Measurements from ENCODE around the gene LCE6A.

DNA sequence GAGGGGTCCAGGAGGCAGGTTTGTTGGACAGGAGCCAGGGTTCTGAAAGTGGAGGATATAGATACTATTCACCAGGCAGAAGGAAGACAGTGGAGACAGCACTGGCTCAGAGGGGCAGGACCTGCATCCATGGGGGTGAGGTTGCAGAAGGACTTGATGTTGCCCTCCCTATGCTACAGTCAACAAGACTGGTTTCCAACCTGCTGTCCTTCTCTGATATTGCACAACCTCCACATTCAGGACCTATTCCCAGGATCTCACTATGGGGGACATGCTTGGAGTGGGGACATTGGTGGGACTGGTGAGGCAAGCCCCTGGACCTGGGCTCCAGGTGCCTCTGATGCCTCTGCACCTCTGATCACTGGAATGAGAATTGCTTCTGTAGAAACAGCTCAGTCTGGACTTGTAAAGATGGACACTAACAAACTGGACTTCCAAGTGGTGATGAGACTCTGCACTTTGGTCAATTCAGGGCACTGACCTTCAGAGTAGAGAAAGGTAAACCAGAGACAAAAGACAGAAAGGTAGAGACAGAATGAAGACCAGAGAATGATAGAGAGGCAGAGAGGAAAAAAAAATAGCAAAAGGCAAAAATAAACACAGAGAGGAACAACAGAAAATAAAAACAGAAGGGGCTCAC is 37.0 kb downstream of the LCE6A start:
- TF ChIP-seq GATA2 (IDR thresholded peaks at IDR 0.05; ENCODE audit: low read depth, low read length) (no peak), GATA3 (IDR thresholded peaks at IDR 0.05; ENCODE audit: low read depth, low read length) (no peak)

All from SH-SY5Y (cell line).